ENCODE data around the gene DCDC1.

Gene DCDC1

GRCh38 chr11:31096191-31096805 is 273.2 kb downstream of the DCDC1 start:
- no peak for DNase-seq (ENCODE audit: low spot score)
- no peak overlapping the region for H3K27ac ChIP-seq
- TF ChIP-seq CTCF (IDR thresholded peaks at IDR 0.05) = no peak
- H3K4me3 ChIP-seq = no peak overlapping the region

GRCh38 chr11:31092638-31093037 is 276.9 kb downstream of the DCDC1 start:
- Histone ChIP-seq H3K27ac (no peak overlapping the region), H3K4me3 (no peak overlapping the region)
- no peak for TF ChIP-seq CTCF (IDR thresholded peaks at IDR 0.05)
- DNase-seq (ENCODE audit: low spot score) = no peak

DNA sequence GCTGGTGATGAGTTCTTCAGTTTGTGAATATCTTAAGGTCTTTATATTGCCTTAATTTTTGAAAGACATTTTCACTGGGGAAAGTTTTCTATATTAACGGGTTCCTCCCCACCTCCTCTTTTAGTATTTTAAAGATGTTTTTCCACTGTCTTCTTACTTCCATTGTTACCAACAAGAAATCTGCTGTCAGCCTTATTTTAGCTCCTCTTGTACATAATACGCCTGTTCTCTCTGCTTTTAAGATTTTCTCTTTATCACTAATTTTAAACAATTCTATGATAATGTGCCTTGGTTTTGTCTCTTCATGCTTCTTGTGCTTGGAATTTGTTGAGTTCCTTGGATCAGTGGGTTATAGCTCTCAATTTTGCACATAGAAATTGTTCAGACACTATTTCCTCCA is 280.4 kb downstream of the DCDC1 start:
- no peak for TF ChIP-seq CTCF (IDR thresholded peaks at IDR 0.05)
- Histone ChIP-seq H3K4me3 (no peak overlapping the region), H3K27ac (no peak overlapping the region)
- no peak for DNase-seq (ENCODE audit: low spot score)

GRCh38 chr11:31069447-31070205 is 299.9 kb downstream of the DCDC1 start:
- no peak overlapping the region for H3K4me3 ChIP-seq
- no peak for TF ChIP-seq CTCF (IDR thresholded peaks at IDR 0.05)
- DNase-seq (ENCODE audit: low spot score) = no peak
- H3K27ac ChIP-seq = no peak overlapping the region

DNA sequence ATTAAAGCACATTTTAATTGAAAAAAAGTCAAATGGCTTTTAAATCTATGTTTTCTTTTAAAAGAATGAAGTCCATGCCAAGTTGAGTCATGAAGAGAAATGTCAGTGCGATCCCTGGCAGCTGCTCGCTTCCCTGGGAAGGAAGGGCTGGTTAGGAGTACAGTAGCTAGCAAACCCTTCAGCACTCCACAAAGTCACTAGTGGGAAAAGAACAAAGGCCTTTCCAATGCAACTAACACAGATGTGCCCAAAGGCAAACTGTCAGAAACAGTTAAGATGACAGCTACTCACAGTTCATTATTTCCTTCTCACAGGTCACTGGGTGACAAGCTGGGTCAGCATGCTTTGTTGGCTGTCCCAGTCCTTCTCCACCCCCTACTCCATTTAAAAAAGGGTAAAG is 308.7 kb downstream of the DCDC1 start:
- TF ChIP-seq CTCF (IDR thresholded peaks at IDR 0.05) = no peak
- no peak overlapping the region for H3K4me3 ChIP-seq
- no peak overlapping the region for H3K27ac ChIP-seq
- DNase-seq (ENCODE audit: low spot score) = no peak

- H3K4me3 ChIP-seq = no peak overlapping the region
- DNase-seq (ENCODE audit: low spot score) = no peak
- H3K27ac ChIP-seq = no peak overlapping the region
- TF ChIP-seq CTCF (IDR thresholded peaks at IDR 0.05) = no peak
Measured at GRCh38 chr11:31059529-31059928, 310.0 kb downstream of the DCDC1 start.

Measured in coronary artery (tissue), 2 donors.